ENCODE data around the gene RHBDD1. TPM values are rescaled to one million over a fixed set of nuclear protein-coding genes. Genes with fewer than 3 reads are reported as not detected.

The RHBDD1 gene
- total and polyA plus RNA-seq, 4 donors, result 8.5 to 45.8 (median 16.1) TPM

GRCh38 chr2:226971084-226971483, 135.2 kb downstream of the RHBDD1 start:
- Histone ChIP-seq H3K9ac (ENCODE audit: low read depth in 1 of 2, low read length in 2 of 2) (no peak overlapping the region), H3K9me3 (ENCODE audit: control insufficient read depth in 4 of 4, low read length in 3 of 4) (no peaks in the 10 kb centered on the region), H3K4me3 (ENCODE audit: low read depth in 1 of 3, low read length in 3 of 3) (no peak overlapping the region), H3K27me3 (ENCODE audit: control insufficient read depth in 4 of 4, insufficient read depth in 4 of 4, low read length in 3 of 4) (no peaks in the 10 kb centered on the region), H3K36me3 (ENCODE audit: control insufficient read depth in 4 of 4, insufficient read depth in 3 of 4, low read depth in 1 of 4, low read length in 3 of 4) (peaks cover 0 to 2% (median 0%) of the 10 kb centered on the region in 4 donors), H3K4me1 (ENCODE audit: control insufficient read depth in 4 of 4, insufficient read depth in 4 of 4, low read length in 3 of 4) (no peaks in the 10 kb centered on the region), H3K27ac (ENCODE audit: low read depth in 1 of 2, low read length in 2 of 2) (no peak overlapping the region)
- TF ChIP-seq GABPA (IDR thresholded peaks at IDR 0.05 in 1 of 2, conservative IDR thresholded peaks at IDR 0.05 in 1 of 2) (no peak), HNF4A (conservative IDR thresholded peaks at IDR 0.05) (no peak), FOXA2 (IDR thresholded peaks at IDR 0.05) (no peak), TAF1 (conservative IDR thresholded peaks at IDR 0.05) (no peak), YY1 (IDR thresholded peaks at IDR 0.05) (no peak), EGR1 (IDR thresholded peaks at IDR 0.05; ENCODE audit: low read depth in 2 of 2) (no peak), ATF3 (IDR thresholded peaks at IDR 0.05) (no peak), RXRA (IDR thresholded peaks at IDR 0.05) (no peak), HNF4G (IDR thresholded peaks at IDR 0.05) (no peak), FOXA1 (IDR thresholded peaks at IDR 0.05) (no peak)
- TF ChIP-seq, protein P1, sequence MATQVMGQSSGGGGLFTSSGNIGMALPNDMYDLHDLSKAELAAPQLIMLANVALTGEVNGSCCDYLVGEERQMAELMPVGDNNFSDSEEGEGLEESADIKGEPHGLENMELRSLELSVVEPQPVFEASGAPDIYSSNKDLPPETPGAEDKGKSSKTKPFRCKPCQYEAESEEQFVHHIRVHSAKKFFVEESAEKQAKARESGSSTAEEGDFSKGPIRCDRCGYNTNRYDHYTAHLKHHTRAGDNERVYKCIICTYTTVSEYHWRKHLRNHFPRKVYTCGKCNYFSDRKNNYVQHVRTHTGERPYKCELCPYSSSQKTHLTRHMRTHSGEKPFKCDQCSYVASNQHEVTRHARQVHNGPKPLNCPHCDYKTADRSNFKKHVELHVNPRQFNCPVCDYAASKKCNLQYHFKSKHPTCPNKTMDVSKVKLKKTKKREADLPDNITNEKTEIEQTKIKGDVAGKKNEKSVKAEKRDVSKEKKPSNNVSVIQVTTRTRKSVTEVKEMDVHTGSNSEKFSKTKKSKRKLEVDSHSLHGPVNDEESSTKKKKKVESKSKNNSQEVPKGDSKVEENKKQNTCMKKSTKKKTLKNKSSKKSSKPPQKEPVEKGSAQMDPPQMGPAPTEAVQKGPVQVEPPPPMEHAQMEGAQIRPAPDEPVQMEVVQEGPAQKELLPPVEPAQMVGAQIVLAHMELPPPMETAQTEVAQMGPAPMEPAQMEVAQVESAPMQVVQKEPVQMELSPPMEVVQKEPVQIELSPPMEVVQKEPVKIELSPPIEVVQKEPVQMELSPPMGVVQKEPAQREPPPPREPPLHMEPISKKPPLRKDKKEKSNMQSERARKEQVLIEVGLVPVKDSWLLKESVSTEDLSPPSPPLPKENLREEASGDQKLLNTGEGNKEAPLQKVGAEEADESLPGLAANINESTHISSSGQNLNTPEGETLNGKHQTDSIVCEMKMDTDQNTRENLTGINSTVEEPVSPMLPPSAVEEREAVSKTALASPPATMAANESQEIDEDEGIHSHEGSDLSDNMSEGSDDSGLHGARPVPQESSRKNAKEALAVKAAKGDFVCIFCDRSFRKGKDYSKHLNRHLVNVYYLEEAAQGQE (IDR thresholded peaks at IDR 0.05), result no peak
- TF ChIP-seq, protein P2, sequence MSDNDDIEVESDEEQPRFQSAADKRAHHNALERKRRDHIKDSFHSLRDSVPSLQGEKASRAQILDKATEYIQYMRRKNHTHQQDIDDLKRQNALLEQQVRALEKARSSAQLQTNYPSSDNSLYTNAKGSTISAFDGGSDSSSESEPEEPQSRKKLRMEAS (IDR thresholded peaks at IDR 0.05), result no peak
- TF ChIP-seq, protein P3, sequence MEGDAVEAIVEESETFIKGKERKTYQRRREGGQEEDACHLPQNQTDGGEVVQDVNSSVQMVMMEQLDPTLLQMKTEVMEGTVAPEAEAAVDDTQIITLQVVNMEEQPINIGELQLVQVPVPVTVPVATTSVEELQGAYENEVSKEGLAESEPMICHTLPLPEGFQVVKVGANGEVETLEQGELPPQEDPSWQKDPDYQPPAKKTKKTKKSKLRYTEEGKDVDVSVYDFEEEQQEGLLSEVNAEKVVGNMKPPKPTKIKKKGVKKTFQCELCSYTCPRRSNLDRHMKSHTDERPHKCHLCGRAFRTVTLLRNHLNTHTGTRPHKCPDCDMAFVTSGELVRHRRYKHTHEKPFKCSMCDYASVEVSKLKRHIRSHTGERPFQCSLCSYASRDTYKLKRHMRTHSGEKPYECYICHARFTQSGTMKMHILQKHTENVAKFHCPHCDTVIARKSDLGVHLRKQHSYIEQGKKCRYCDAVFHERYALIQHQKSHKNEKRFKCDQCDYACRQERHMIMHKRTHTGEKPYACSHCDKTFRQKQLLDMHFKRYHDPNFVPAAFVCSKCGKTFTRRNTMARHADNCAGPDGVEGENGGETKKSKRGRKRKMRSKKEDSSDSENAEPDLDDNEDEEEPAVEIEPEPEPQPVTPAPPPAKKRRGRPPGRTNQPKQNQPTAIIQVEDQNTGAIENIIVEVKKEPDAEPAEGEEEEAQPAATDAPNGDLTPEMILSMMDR (IDR thresholded peaks at IDR 0.05; ENCODE audit: low read depth, low read length, missing input control), result no peak
- TF ChIP-seq, protein P4, sequence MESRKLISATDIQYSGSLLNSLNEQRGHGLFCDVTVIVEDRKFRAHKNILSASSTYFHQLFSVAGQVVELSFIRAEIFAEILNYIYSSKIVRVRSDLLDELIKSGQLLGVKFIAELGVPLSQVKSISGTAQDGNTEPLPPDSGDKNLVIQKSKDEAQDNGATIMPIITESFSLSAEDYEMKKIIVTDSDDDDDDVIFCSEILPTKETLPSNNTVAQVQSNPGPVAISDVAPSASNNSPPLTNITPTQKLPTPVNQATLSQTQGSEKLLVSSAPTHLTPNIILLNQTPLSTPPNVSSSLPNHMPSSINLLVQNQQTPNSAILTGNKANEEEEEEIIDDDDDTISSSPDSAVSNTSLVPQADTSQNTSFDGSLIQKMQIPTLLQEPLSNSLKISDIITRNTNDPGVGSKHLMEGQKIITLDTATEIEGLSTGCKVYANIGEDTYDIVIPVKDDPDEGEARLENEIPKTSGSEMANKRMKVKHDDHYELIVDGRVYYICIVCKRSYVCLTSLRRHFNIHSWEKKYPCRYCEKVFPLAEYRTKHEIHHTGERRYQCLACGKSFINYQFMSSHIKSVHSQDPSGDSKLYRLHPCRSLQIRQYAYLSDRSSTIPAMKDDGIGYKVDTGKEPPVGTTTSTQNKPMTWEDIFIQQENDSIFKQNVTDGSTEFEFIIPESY (IDR thresholded peaks at IDR 0.05), result no peak
- no peak for DNase-seq (ENCODE audit: low spot score)
- 90% methylated on average over 6 of the region's 6 CpGs for WGBS

DNA sequence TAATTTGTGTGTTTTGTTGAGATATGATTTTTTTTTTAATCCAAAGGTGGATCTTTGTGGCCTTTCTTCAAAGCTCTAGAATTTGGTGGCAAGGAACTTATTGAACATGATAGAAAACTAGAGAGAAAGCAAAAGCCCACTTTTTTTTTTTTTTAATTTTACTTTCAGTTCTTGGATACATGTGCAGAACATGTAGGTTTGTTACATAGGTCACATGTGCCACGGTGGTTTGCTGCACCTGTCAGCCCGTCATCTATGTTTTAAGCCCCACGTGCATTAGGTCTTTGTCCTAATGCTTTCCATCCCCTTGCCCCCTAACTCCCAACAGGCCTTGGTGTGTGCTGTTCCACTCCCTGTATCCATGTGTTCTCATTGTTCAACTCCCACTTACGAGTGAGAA, 135.9 kb downstream of the RHBDD1 start:
- H3K4me1 ChIP-seq (ENCODE audit: control insufficient read depth in 4 of 4, insufficient read depth in 4 of 4, low read length in 3 of 4), result no peaks in the 10 kb centered on the region
- H3K9ac ChIP-seq (ENCODE audit: low read depth in 1 of 2, low read length in 2 of 2), result no peak overlapping the region
- TF ChIP-seq SP1 (IDR thresholded peaks at IDR 0.05) (no peak), TAF1 (conservative IDR thresholded peaks at IDR 0.05) (no peak), NR2F2 (IDR thresholded peaks at IDR 0.05) (no peak)
- TF ChIP-seq, protein P3 (IDR thresholded peaks at IDR 0.05; ENCODE audit: low read depth, low read length, missing input control), result no peak
- no peaks in the 10 kb centered on the region for H3K9me3 ChIP-seq (ENCODE audit: control insufficient read depth in 4 of 4, low read length in 3 of 4)
- H3K27me3 ChIP-seq (ENCODE audit: control insufficient read depth in 4 of 4, insufficient read depth in 4 of 4, low read length in 3 of 4), result no peaks in the 10 kb centered on the region
- no peak overlapping the region for H3K4me3 ChIP-seq (ENCODE audit: low read depth in 1 of 3, low read length in 3 of 3)
- WGBS, result 97% methylated on average over 4 of the region's 4 CpGs
- DNase-seq (ENCODE audit: low spot score), result no peak
- no peak overlapping the region for H3K27ac ChIP-seq (ENCODE audit: low read depth in 1 of 2, low read length in 2 of 2)
- H3K36me3 ChIP-seq (ENCODE audit: control insufficient read depth in 4 of 4, insufficient read depth in 3 of 4, low read depth in 1 of 4, low read length in 3 of 4), result peaks cover 0 to 2% (median 0%) of the 10 kb centered on the region in 4 donors

All from liver (tissue), 9 donors.